PC-9 (cell line): ENCODE results near the gene OLFML1. TPM values are rescaled to one million over a fixed set of nuclear protein-coding genes. Genes with fewer than 3 reads are reported as not detected.
A peak's percentile ranks its signal among the peaks of the same experiment; 100 is the strongest.

Experiments
- BruUV-seq: library from RNA; stranded (reverse); fragments of 400-500 nt; replicated peaks from 2 replicates; lab custom pipeline; 2021; lab: Mats Ljungman, UMichigan
- CTCF ChIA-PET: fragments of 300-600 bp; sonication (Branson Sonifier 250); formaldehyde crosslinking; loops from one replicate; lab custom pipeline; 2022; ENCODE audit warnings: antibody characterized with exemption; lab: Charles Lee
- POLR2A ChIA-PET: fragments of 300-600 bp; sonication (Branson Sonifier 250); formaldehyde crosslinking; loops from one replicate; lab custom pipeline; 2022; ENCODE audit warnings: antibody characterized with exemption; ENCODE audit not compliant: unreplicated experiment; lab: Charles Lee
- DNase-seq, 2 experiments: peaks; one replicate each; pipeline versions ENCODE4 v3.0.0 to v3.0.0-alpha.2; 2015 to 2022; ENCODE audit warnings: mixed read lengths in 1 of 2
- H2AFZ ChIP-seq: fragments of 200-600 bp; sonication (generic); 2 replicates; pipeline ENCODE4 v1.8.1; 2017; ENCODE audit warnings: antibody characterized with exemption
- H3F3A ChIP-seq: fragments of 200-600 bp; sonication (generic); 2 replicates; pipeline ENCODE4 v1.8.1; 2017; ENCODE audit warnings: antibody characterized with exemption, mild to moderate bottlenecking, low read depth; ENCODE audit not compliant: insufficient read depth
- H3K27ac ChIP-seq: fragments of 200-600 bp; sonication (generic); 2 replicates; pipeline ENCODE4 v1.6.1; 2016; ENCODE audit warnings: mixed run types
- H3K27me3 ChIP-seq: fragments of 200-600 bp; sonication (generic); 2 replicates; pipeline ENCODE4 v1.6.1; 2016; ENCODE audit warnings: low read depth, mixed run types; ENCODE audit not compliant: insufficient read depth
- H3K36me3 ChIP-seq: fragments of 200-600 bp; sonication (generic); 2 replicates; pipeline ENCODE4 v1.6.1; 2016; ENCODE audit warnings: low read depth, mixed run types
- H3K4me1 ChIP-seq: fragments of 200-600 bp; sonication (generic); replicated peaks from 2 replicates; pipeline ENCODE4 v1.6.1; 2016; ENCODE audit warnings: mixed run types; ENCODE audit not compliant: insufficient read depth
- H3K4me2 ChIP-seq: fragments of 200-600 bp; sonication (generic); 2 replicates; pipeline ENCODE4 v1.6.1; 2017; ENCODE audit warnings: mixed run types
- H3K4me3 ChIP-seq: fragments of 200-600 bp; sonication (generic); 2 replicates; pipeline ENCODE4 v1.6.1; 2016; ENCODE audit warnings: mixed run types
- H3K79me2 ChIP-seq: fragments of 200-600 bp; sonication (generic); 2 replicates; pipeline ENCODE4 v1.6.1; 2017; ENCODE audit warnings: low read depth, mixed run types
- H3K9me2 ChIP-seq: fragments of 200-600 bp; sonication (generic); 2 replicates; pipeline ENCODE4 v1.8.1; 2017; ENCODE audit warnings: mild to moderate bottlenecking; ENCODE audit not compliant: insufficient read depth
- H3K9me3 ChIP-seq: fragments of 200-600 bp; sonication (generic); 2 replicates; pipeline ENCODE4 v1.8.1; 2016; ENCODE audit warnings: low read depth; ENCODE audit not compliant: insufficient read depth
- H4K20me1 ChIP-seq: fragments of 200-600 bp; sonication (generic); 2 replicates; pipeline ENCODE4 v1.8.1; 2017; ENCODE audit not compliant: insufficient read depth
- CTCF ChIP-seq: fragments of 200-600 bp; sonication (generic); conservative IDR thresholded peaks from 2 replicates; pipeline ENCODE4 v1.6.1; 2017; ENCODE audit warnings: mixed run types, antibody characterized with exemption, mild to moderate bottlenecking, moderate library complexity
- EZH2 ChIP-seq: fragments of 200-600 bp; sonication (generic); IDR thresholded peaks from 2 replicates; pipeline ENCODE4 v1.8.0; 2017; ENCODE audit warnings: antibody characterized with exemption, low read depth
- intact Hi-C: fragments of 100-400 bp; cut with micrococcal nuclease; formaldehyde crosslinking; loops from one replicate; pipeline ENCODE4 v1.10.0; 2022; ENCODE audit not compliant: unreplicated experiment
- total RNA-seq: library from RNA; stranded (reverse); gene quantifications from 2 replicates; pipeline ENCODE4 v1.2.3, GENCODE V29; 2021

Gene OLFML1
- total RNA-seq, 1 experiment from 2014 or later, result not detected

GRCh38 chr11:7437696-7438095, 47.6 kb upstream of the OLFML1 start:
- TF ChIP-seq CTCF, result no peak
- TF ChIP-seq EZH2, result no peak
- no peak overlapping the region for H2AFZ ChIP-seq

GRCh38 chr11:7439746-7440320, 45.5 kb upstream of the OLFML1 start:
- no peaks in the 10 kb centered on the region for H3K79me2 ChIP-seq
- H3K9me2 ChIP-seq, result no peaks in the 10 kb centered on the region
- DNase-seq, result no peak
- BruUV-seq, result no TSS peak
- H3K36me3 ChIP-seq, result no peaks in the 10 kb centered on the region
- no peak overlapping the region for H3K27ac ChIP-seq
- no peaks in the 10 kb centered on the region for H3K4me1 ChIP-seq
- no peak overlapping the region for H2AFZ ChIP-seq
- TF ChIP-seq EZH2, result no peak
- TF ChIP-seq CTCF, result no peak
- intact Hi-C loops, result no loop called here
- H3K4me2 ChIP-seq, result no peak overlapping the region
- no peaks in the 10 kb centered on the region for H3K9me3 ChIP-seq
- ChIA-PET CTCF (no interaction called here), POLR2A (no interaction called here)
- H3K27me3 ChIP-seq, result no peaks in the 10 kb centered on the region
- H3F3A ChIP-seq, result no peaks in the 10 kb centered on the region
- no peaks in the 10 kb centered on the region for H4K20me1 ChIP-seq
- H3K4me3 ChIP-seq, result no peak overlapping the region

More at GRCh38 chr11:7437696-7438095, 47.6 kb upstream of the OLFML1 start:
- Histone ChIP-seq H3F3A (no peaks in the 10 kb centered on the region), H3K4me1 (no peaks in the 10 kb centered on the region), H3K36me3 (no peaks in the 10 kb centered on the region), H3K27ac (no peak overlapping the region), H4K20me1 (no peaks in the 10 kb centered on the region), H3K4me3 (no peak overlapping the region), H3K9me3 (no peaks in the 10 kb centered on the region), H3K79me2 (no peaks in the 10 kb centered on the region), H3K4me2 (no peak overlapping the region), H3K9me2 (no peaks in the 10 kb centered on the region), H3K27me3 (no peaks in the 10 kb centered on the region)
- ChIA-PET POLR2A (no interaction called here), CTCF (no interaction called here)
- no peak for DNase-seq
- intact Hi-C loops, result no loop called here
- no TSS peak for BruUV-seq

- ChIA-PET CTCF (interaction anchor here (1.5 kb wide), 1 partner anchor 215 kb away, joined by 3 read pairs; no protein-coding TSS in a partner anchor), POLR2A (interaction anchor here (0.7 kb wide), 1 partner anchor 287 kb away, joined by 4 read pairs; no protein-coding TSS in a partner anchor)
- Histone ChIP-seq H3F3A (no peaks in the 10 kb centered on the region), H3K4me2 (no peak overlapping the region), H3K9me3 (no peaks in the 10 kb centered on the region), H3K4me3 (no peak overlapping the region), H3K79me2 (no peaks in the 10 kb centered on the region), H3K36me3 (no peaks in the 10 kb centered on the region), H3K9me2 (no peaks in the 10 kb centered on the region), H4K20me1 (no peaks in the 10 kb centered on the region), H3K4me1 (no peaks in the 10 kb centered on the region), H3K27me3 (no peaks in the 10 kb centered on the region), H2AFZ (no peak overlapping the region), H3K27ac (no peak overlapping the region)
- BruUV-seq, result no TSS peak
- intact Hi-C loops, result no loop called here
- TF ChIP-seq CTCF (peak; percentile 77), EZH2 (no peak)
- DNase-seq, result peak in 1 of 2 experiments; percentile 46
These were observed 42.6 kb upstream of the OLFML1 start for GRCh38 chr11:7442588-7443215.
